GM13976 (cell line): ENCODE results near the gene PPP3CA.

Experiments used
- DNase-seq: peaks from one replicate; pipeline ENCODE4 v3.0.0; 2012; ENCODE audit warnings: low spot score
- in situ Hi-C: fragments of 300-500 bp; cut with MboI; formaldehyde crosslinking; loops from one replicate; pipeline ENCODE4 v1.12.0; 2022; ENCODE audit warnings: low sequenced_read_pairs, mixed read lengths, inconsistent platforms; ENCODE audit not compliant: unreplicated experiment
- TF ChIP-seq, protein P1 (sequence below): IDR thresholded peaks from 2 replicates; pipeline ENCODE4 v1.5.1; 2012; ENCODE audit warnings: borderline replicate concordance, mild to moderate bottlenecking; ENCODE audit not compliant: insufficient read depth; ENCODE audit errors: extremely low read depth, missing control alignments, control extremely low read depth

Gene PPP3CA

DNA sequence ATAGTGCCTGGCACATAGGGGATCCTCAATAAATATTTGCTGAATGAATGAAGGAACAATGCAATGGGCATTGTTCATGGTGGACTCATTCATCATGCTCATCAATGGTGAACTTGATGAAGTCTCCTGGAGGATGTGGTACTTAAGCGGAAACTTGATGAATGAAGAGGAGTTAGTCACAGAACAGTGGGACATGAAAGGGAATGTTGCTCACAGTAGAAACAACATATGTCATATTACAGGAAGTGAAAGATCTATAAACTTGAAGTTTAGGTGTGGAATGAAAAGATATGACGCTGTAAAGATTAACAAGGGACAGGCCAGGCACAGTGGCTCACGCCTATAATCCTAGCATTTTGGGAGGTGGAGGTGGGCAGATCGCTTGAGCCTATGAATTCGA, 224.1 kb downstream of the PPP3CA start:
- no peak for DNase-seq
- in situ Hi-C loops: no loop called here

DNA sequence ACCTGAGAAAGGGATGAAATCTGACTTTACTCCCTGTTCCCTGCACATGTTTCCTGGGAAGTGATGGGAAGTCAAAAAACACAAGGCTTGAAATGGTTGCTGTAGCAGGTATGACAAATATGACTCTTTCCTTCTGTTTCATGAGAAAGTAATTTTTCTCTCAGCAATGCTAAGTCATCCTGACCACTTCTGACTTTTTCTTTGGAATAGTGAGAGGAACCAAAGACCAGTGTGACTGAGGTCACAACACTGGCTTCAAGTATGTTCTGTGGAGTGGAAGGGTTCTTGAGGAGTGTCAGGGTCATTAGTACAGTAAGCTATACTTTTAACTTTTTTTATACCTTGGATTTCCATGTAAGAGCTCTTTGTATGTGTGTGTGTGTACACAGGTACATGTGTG, 225.3 kb downstream of the PPP3CA start:
- TF ChIP-seq, protein P1, sequence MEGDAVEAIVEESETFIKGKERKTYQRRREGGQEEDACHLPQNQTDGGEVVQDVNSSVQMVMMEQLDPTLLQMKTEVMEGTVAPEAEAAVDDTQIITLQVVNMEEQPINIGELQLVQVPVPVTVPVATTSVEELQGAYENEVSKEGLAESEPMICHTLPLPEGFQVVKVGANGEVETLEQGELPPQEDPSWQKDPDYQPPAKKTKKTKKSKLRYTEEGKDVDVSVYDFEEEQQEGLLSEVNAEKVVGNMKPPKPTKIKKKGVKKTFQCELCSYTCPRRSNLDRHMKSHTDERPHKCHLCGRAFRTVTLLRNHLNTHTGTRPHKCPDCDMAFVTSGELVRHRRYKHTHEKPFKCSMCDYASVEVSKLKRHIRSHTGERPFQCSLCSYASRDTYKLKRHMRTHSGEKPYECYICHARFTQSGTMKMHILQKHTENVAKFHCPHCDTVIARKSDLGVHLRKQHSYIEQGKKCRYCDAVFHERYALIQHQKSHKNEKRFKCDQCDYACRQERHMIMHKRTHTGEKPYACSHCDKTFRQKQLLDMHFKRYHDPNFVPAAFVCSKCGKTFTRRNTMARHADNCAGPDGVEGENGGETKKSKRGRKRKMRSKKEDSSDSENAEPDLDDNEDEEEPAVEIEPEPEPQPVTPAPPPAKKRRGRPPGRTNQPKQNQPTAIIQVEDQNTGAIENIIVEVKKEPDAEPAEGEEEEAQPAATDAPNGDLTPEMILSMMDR: no peak
- no peak for DNase-seq
- in situ Hi-C loops: no loop called here

More for the DNA sequence above, 224.1 kb downstream of the PPP3CA start:
- TF ChIP-seq, protein P1: no peak

DNA sequence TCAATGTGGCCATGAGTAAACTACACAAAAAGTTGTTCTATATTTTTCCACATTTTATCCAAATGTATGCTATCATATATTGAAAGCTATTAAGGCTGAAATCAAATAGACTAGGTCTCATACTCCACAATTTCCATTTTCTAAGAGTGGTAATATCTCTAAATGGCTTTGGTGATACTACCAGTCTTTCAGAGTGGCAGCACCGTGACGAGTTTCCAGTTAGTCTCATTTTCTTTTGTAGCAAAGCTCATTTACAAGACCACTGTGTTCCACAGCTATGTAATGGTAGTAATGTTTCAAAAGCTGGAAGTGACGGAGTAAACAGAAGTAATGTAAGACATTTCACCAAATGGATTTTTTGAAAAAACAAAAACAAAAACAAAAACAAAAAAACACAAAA, 228.2 kb downstream of the PPP3CA start:
- DNase-seq: no peak
- in situ Hi-C loops: no loop called here
- TF ChIP-seq, protein P1: no peak

GRCh38 chr4:101118617-101119016, 228.7 kb downstream of the PPP3CA start:
- TF ChIP-seq, protein P1: no peak
- in situ Hi-C loops: no loop called here
- no peak for DNase-seq

DNA sequence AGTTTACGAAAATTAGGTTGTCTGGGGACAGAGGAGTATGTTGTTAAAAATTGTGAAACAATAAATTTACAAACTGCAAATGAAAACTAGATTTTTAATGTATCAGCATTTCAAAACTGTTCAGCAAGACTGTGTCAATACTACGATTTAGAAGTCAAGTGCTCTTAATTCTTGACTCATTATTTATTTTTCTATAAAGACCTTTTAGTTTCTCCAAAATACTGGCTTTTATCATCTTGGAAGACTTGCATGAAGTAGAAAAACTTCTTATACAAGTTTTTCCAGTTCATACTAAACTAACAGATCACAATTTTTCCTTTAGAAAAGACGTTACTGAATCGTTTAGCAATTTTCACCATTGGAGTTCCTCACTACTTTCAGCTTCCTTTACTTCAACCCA, 231.4 kb downstream of the PPP3CA start:
- no peak for DNase-seq
- TF ChIP-seq, protein P1: no peak
- in situ Hi-C loops: no loop called here

DNA sequence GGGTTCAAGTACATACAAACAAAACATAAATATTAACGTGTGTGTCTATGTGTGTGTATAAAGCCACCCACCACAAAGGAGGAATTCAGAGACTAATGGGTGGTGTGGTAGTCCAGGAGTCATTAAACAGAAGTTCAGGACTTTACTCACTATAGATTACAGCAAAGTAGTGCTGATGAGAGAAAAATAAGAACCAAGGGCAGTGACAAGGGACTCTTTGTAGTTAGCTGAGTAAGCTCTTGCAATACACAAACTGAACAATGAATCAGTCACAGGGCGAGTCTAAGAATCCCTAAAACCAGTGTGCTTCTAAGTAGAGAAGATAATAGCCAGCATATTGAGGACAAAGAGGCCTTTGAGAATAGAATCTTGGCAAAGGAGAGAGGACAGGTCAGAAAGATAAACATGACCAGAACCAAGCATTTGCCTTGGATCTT, 232.4 kb downstream of the PPP3CA start:
- in situ Hi-C loops: no loop called here
- DNase-seq: no peak
- TF ChIP-seq, protein P1: no peak
